ENCODE results near the gene CXCL11. TPM values are rescaled to one million over a fixed set of nuclear protein-coding genes. Genes with fewer than 3 reads are reported as not detected.

The CXCL11 gene
- total RNA-seq, 3 donors from 2014 or later (not counting 1 experiment from before 2014, with no cell fraction given), result not detected

GRCh38 chr4:76009311-76009710, 26.6 kb downstream of the CXCL11 start:
- no peaks in the 10 kb centered on the region for H3K9me3 ChIP-seq (ENCODE audit: control insufficient read depth, insufficient read depth, low read length)
- H3K4me3 Mint-ChIP-seq, result no peak overlapping the region
- no peaks in the 10 kb centered on the region for H3K36me3 Mint-ChIP-seq
- peaks cover 13 to 28% of the 10 kb centered on the region in 2 donors for H3K27me3 Mint-ChIP-seq (ENCODE audit: low read depth in 2 of 2)
- no peaks in the 10 kb centered on the region for H3K9me3 Mint-ChIP-seq
- no peak overlapping the region for H3K27ac Mint-ChIP-seq
- no peaks in the 10 kb centered on the region for H3K27me3 ChIP-seq (ENCODE audit: control insufficient read depth, insufficient read depth, low read length)
- WGBS (ENCODE audit: insufficient coverage), result 88% methylated on average over 4 of the region's 5 CpGs
- H3K4me1 Mint-ChIP-seq, result no peaks in the 10 kb centered on the region
- H3K4me1 ChIP-seq (ENCODE audit: control insufficient read depth, insufficient read depth, low read length), result no peaks in the 10 kb centered on the region
- no peak for TF ChIP-seq CTCF (IDR thresholded peaks at IDR 0.05)
- no peak for ATAC-seq
- no peak overlapping the region for H3K4me3 ChIP-seq (ENCODE audit: low read length)
- no peaks in the 10 kb centered on the region for H3K36me3 ChIP-seq (ENCODE audit: control insufficient read depth, insufficient read depth, low read length)
- no peak overlapping the region for H3K27ac ChIP-seq (ENCODE audit: low read length)
- no peak for DNase-seq
- intact Hi-C loops (cut with micrococcal nuclease), result no loop called here

- H3K36me3 Mint-ChIP-seq, result no peaks in the 10 kb centered on the region
- no peak for TF ChIP-seq CTCF (IDR thresholded peaks at IDR 0.05)
- 87% methylated on average over 1 of the region's 1 CpG for whole genome bisulfite sequencing (ENCODE audit: insufficient coverage)
- no peaks in the 10 kb centered on the region for H3K4me1 ChIP-seq (ENCODE audit: control insufficient read depth, insufficient read depth, low read length)
- intact Hi-C loops (cut with micrococcal nuclease), result no loop called here
- DNase-seq, result no peak
- H3K27me3 ChIP-seq (ENCODE audit: control insufficient read depth, insufficient read depth, low read length), result no peaks in the 10 kb centered on the region
- H3K4me1 Mint-ChIP-seq, result no peaks in the 10 kb centered on the region
- no peaks in the 10 kb centered on the region for H3K9me3 ChIP-seq (ENCODE audit: control insufficient read depth, insufficient read depth, low read length)
- H3K27ac Mint-ChIP-seq, result no peak within 1 kb of the TSS
- H3K36me3 ChIP-seq (ENCODE audit: control insufficient read depth, insufficient read depth, low read length), result no peaks in the 10 kb centered on the region
- no peak within 1 kb of the TSS for H3K4me3 ChIP-seq (ENCODE audit: low read length)
- H3K9me3 Mint-ChIP-seq, result no peaks in the 10 kb centered on the region
- H3K27me3 Mint-ChIP-seq (ENCODE audit: low read depth in 2 of 2), result peaks cover 22 to 23% of the 10 kb centered on the region in 2 donors
- no peak within 1 kb of the TSS for H3K27ac ChIP-seq (ENCODE audit: low read length)
- ATAC-seq, result no peak
- H3K4me3 Mint-ChIP-seq, result no peak within 1 kb of the TSS
These were observed 28.6 kb downstream of the CXCL11 start, which contains the start of gene CXCL9 for GRCh38 chr4:76007089-76007862. TSS of gene CXCL9 (minus strand) at chr4:76007509. CDS start at chr4:76007449, 60 bp downstream.

- Histone ChIP-seq H3K9me3 (ENCODE audit: control insufficient read depth, insufficient read depth, low read length) (no peaks in the 10 kb centered on the region), H3K36me3 (ENCODE audit: control insufficient read depth, insufficient read depth, low read length) (no peaks in the 10 kb centered on the region), H3K27me3 (ENCODE audit: control insufficient read depth, insufficient read depth, low read length) (no peaks in the 10 kb centered on the region), H3K27ac (ENCODE audit: low read length) (no peak overlapping the region), H3K4me1 (ENCODE audit: control insufficient read depth, insufficient read depth, low read length) (no peaks in the 10 kb centered on the region), H3K4me3 (ENCODE audit: low read length) (no peak overlapping the region)
- no peak for ATAC-seq
- Mint-ChIP-seq H3K4me3 (no peak overlapping the region), H3K4me1 (no peaks in the 10 kb centered on the region), H3K27ac (no peak overlapping the region), H3K27me3 (ENCODE audit: low read depth in 2 of 2) (peaks cover 20 to 22% of the 10 kb centered on the region in 2 donors), H3K9me3 (no peaks in the 10 kb centered on the region), H3K36me3 (no peaks in the 10 kb centered on the region)
- DNase-seq, result no peak
- WGBS (ENCODE audit: insufficient coverage), result no CpG with 5 or more reads among the region's 3 CpGs
- intact Hi-C loops (cut with micrococcal nuclease), result no loop called here
- TF ChIP-seq CTCF (IDR thresholded peaks at IDR 0.05), result no peak
These were observed 32.2 kb downstream of the CXCL11 start for GRCh38 chr4:76003620-76004019.

GRCh38 chr4:76003035-76003434, 32.8 kb downstream of the CXCL11 start:
- H3K27me3 ChIP-seq (ENCODE audit: control insufficient read depth, insufficient read depth, low read length), result no peaks in the 10 kb centered on the region
- Mint-ChIP-seq H3K4me3 (no peak overlapping the region), H3K27ac (no peak overlapping the region), H3K36me3 (no peaks in the 10 kb centered on the region), H3K4me1 (no peaks in the 10 kb centered on the region), H3K27me3 (ENCODE audit: low read depth in 2 of 2) (peaks cover 16 to 20% of the 10 kb centered on the region in 2 donors), H3K9me3 (no peaks in the 10 kb centered on the region)
- H3K36me3 ChIP-seq (ENCODE audit: control insufficient read depth, insufficient read depth, low read length), result no peaks in the 10 kb centered on the region
- DNase-seq (no peak), ATAC-seq (no peak)
- H3K9me3 ChIP-seq (ENCODE audit: control insufficient read depth, insufficient read depth, low read length), result no peaks in the 10 kb centered on the region
- no peak overlapping the region for H3K27ac ChIP-seq (ENCODE audit: low read length)
- H3K4me3 ChIP-seq (ENCODE audit: low read length), result no peak overlapping the region
- WGBS (ENCODE audit: insufficient coverage), result 60% methylated on average over 1 of the region's 2 CpGs
- no peak for TF ChIP-seq CTCF (IDR thresholded peaks at IDR 0.05)
- intact Hi-C loops (cut with micrococcal nuclease), result no loop called here
- no peaks in the 10 kb centered on the region for H3K4me1 ChIP-seq (ENCODE audit: control insufficient read depth, insufficient read depth, low read length)

Measured in natural killer cell (primary cell).